GM12801 (cell line): ENCODE measurements around the gene NDUFS1.

Source experiments
- TF ChIP-seq, protein P1 (sequence below): IDR thresholded peaks from one replicate; pipeline ENCODE4 v1.5.1; 2011; ENCODE audit warnings: control low read depth; ENCODE audit not compliant: insufficient read length; ENCODE audit errors: extremely low read depth

The NDUFS1 gene

DNA sequence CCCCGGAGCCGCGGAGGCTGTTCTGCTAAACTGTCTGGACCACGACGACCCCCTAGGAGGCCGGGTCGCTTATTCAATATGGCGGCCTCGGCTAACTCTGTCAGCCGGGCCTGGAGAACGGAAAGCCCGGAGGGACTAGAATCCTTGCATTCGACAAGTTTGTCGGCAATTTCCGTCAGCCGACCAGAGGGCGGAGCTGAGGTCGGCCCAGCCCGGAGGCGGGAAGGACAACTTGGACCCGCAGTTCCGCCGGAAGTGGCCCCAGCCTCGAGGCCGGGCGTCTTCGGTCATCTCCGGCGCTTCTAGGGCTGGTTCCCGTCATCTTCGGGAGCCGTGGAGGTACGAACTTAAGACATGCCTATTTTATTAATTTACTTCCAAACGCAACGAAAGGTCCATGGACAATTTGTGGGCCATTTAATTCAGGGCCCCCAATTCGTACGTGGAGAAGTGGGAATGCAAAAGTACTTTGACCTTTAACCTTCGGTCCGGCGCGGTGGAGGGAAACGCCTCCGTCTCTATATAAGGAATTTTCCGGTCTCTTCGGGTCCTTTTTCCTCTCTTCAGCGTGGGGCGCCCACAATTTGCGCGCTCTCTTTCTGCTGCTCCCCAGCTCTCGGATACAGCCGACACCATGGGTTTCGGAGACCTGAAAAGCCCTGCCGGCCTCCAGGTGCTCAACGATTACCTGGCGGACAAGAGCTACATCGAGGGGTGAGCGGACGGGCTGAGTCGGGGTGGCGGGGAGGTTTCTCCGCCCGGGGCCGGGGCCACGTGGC is at the start of gene NDUFS1, which contains the start of gene EEF1B2:
NDUFS1 (minus strand) TSS at position 99 of the 779 bp plus-strand sequence. CDS start 5,766 bp downstream, outside the sequence.
EEF1B2 (plus strand) TSS at position 550 of the 779 bp plus-strand sequence; CDS start at position 635, 85 bp downstream.
- TF ChIP-seq, protein P1, sequence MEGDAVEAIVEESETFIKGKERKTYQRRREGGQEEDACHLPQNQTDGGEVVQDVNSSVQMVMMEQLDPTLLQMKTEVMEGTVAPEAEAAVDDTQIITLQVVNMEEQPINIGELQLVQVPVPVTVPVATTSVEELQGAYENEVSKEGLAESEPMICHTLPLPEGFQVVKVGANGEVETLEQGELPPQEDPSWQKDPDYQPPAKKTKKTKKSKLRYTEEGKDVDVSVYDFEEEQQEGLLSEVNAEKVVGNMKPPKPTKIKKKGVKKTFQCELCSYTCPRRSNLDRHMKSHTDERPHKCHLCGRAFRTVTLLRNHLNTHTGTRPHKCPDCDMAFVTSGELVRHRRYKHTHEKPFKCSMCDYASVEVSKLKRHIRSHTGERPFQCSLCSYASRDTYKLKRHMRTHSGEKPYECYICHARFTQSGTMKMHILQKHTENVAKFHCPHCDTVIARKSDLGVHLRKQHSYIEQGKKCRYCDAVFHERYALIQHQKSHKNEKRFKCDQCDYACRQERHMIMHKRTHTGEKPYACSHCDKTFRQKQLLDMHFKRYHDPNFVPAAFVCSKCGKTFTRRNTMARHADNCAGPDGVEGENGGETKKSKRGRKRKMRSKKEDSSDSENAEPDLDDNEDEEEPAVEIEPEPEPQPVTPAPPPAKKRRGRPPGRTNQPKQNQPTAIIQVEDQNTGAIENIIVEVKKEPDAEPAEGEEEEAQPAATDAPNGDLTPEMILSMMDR, result no peak

DNA sequence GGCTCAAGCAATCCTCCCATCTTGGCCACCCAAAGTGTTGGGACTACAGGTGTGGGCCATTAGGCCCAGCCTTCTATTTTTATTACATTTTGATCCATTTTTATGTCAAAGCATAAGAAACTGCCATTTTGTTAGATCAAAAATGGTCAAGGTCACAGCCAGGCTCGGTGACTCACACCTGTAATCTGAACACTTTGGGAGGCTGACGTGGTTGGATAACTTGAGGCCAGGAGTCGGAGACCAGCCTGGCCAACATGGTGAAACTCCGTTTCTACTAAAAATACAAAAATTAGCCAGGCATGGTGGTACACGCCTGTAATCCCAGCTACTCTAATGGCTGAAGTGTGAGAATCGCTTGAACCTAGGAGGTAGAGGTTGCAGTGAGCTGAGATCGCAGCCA is 49.7 kb upstream of the NDUFS1 start:
- TF ChIP-seq, protein P1, result no peak

DNA sequence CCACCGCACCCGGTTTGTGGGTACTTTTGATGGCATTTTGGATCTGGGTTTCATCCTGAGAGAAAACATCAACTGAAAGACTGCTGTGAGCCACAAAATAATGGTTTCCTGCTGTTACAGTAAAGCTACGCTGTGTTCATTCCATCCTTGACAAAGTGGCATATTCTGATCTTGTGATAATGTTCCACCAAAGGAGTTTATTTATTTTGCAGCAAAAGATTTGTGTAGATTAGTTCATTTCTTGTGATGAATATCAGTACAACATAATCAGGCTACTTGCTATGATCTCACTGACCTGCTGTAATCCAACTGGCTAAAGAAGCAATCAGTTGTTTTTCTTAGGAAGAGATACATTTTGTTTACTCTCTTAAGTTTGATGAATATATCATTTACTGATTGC is 45.5 kb upstream of the NDUFS1 start:
- TF ChIP-seq, protein P1, result no peak

DNA sequence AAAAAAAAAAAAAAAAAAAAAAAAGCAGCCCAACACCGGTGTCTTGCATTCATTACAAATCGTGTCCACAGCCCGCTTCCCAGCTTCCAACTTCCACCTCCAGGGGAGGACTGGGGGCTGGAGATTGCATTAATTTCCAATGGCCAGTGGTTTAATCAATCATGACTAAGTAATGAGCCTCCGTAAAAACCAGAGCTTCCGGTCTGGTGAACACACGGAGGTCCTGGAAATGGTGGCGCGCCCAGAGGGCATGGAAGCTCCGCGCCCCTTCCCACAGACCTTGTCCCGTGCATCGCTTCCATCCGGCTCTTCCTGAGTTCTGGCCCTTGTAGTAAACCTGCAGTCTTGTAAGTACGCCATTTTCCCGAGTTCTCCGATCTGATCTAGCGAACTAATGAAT is 44.1 kb upstream of the NDUFS1 start:
- TF ChIP-seq, protein P1, result no peak

DNA sequence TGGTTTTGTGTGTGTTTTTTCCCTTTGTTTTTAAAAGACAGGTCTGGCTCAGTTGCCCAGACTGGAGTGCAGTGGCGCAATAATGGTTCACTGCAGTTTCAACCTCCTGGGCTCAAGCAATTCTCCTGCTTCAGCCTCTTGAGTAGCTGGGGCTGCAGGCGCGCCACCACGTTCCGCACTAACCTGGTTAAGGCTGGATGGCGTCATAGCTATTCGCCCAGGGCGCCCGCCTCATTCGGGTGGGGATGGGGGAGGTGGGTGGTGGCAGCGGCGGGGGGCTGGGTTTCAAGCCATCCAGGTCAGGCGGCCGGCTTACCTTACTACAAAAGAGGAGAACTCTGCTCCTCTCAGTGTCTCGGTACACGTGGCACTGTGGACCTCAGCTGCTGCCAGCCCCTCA is 43.2 kb upstream of the NDUFS1 start:
- TF ChIP-seq, protein P1, result no peak

DNA sequence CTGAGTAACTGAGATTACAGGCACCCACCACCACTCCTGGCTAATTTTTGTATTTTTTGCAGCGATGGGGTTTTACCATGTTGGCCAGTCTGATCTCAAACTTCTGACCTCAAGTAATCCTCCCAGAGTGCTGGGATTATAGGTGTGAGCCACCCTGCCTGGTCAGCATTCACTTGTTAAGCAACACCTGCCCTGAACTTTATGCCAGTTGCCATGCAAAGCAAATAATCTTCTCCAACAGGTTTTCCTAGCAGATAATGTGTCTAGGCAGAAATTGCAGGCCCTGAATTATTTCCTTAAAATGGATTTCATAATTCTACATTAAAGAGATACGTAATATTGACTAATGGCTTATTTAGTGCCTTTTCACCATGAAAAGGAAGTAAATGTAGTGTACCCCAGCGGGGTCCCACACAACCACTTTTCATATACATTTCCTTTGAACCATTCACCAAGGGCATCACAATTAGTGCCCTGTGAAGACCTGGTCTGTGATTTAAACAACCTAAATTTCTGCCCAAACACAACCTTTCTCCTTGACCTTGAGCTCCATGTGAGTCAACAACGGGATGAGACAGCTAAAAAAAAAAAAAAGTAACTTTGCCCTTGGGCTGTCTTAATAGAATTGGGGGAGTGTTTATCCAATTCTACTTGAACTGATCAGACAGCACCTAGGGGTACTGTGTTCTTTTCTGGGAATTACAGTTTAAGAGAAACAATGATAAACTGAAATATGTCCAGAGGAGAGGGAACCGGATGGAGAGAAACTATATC is 42.0 kb upstream of the NDUFS1 start:
- TF ChIP-seq, protein P1, result no peak

DNA sequence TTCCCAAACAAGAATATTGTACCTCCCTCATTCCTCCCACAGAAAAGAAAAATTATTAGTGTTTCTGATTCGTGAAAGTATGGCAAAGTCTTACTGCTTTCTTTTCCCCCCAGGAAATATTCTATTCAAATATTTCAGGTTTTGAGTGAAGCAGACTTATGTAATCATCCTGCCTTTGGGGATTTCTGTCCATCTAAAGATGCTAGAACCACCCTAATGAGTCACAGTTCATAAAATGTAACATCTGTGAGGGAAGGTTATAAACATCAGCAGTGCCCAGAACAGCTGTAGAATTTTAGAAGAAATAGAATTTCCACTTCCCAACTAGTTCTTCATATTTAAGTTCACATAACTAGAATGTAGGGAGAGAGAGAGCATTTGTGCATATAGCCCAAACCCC is 39.4 kb upstream of the NDUFS1 start:
- TF ChIP-seq, protein P1, result no peak
